WI38 (cell line): ENCODE measurements around the gene PEX11A.

Experiments used
- H3K4me3 ChIP-seq: 2 replicates; pipeline ENCODE4 v1.5.1; 2011; ENCODE audit warnings: low read depth, mild to moderate bottlenecking, control low read depth, low read length
- TF ChIP-seq, protein P1 (sequence below): IDR thresholded peaks from 2 replicates; pipeline ENCODE4 v1.5.1; 2012; ENCODE audit warnings: low read depth, mild to moderate bottlenecking, control low read depth, low read length

Gene PEX11A

DNA sequence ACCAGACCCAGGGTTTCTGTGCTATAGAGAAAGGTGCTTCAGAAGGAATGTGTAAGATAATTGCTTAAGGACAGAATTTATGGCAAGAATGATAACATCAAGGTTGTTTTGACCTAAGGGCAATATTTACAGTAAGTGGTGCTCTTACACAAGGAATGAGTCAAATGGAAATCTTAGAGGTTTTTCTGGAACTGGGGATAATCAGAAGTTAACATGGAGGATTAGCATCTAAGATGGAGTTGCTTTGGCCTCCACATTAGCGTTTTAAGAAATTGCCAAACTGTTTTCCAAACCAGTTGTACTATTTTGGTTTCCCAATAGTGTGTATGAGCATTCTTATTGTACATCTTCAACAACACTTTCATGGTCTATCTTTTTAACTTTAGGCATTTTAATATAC is 3.1 kb upstream of the PEX11A start:
- no peak overlapping the region for H3K4me3 ChIP-seq
- TF ChIP-seq, protein P1, sequence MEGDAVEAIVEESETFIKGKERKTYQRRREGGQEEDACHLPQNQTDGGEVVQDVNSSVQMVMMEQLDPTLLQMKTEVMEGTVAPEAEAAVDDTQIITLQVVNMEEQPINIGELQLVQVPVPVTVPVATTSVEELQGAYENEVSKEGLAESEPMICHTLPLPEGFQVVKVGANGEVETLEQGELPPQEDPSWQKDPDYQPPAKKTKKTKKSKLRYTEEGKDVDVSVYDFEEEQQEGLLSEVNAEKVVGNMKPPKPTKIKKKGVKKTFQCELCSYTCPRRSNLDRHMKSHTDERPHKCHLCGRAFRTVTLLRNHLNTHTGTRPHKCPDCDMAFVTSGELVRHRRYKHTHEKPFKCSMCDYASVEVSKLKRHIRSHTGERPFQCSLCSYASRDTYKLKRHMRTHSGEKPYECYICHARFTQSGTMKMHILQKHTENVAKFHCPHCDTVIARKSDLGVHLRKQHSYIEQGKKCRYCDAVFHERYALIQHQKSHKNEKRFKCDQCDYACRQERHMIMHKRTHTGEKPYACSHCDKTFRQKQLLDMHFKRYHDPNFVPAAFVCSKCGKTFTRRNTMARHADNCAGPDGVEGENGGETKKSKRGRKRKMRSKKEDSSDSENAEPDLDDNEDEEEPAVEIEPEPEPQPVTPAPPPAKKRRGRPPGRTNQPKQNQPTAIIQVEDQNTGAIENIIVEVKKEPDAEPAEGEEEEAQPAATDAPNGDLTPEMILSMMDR, result no peak

DNA sequence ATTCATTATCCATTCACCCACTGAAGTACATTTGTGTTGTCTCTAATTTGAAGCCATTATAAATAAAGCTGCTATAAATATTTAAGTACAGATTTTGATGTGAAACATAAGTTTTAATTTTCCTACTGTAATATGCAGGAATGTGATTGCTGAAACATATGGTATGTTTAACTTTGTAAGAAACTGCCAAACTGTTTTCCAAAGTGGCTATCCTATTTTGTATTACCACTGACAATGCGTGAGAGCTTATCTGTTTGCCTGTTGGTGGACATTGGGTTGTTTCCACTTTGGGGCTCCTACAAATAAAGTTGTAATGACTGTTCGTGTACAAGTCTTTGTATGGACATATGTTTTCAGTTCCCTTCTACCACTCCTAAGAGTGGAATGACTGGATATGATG is 2.5 kb upstream of the PEX11A start:
- TF ChIP-seq, protein P1, result no peak
- no peak overlapping the region for H3K4me3 ChIP-seq

DNA sequence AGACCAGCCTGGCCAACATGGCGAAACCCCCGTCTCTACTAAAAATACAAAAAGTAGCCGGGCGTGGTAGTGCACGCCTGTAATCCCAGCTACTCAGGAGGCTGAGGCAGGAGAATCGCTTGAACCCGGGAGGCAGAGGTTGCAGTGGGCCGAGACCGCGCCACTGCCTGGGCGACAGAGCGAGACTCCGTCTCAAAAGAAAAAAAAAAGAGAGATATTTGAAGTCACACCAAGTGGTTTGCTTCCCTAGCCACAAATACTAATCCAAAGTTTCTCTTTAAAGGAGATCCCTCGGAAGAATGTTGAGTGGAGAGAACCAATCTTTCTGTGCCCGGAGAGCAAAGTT is 651 bp downstream of the PEX11A start:
- peak overlapping the region; percentile 71 for H3K4me3 ChIP-seq

DNA sequence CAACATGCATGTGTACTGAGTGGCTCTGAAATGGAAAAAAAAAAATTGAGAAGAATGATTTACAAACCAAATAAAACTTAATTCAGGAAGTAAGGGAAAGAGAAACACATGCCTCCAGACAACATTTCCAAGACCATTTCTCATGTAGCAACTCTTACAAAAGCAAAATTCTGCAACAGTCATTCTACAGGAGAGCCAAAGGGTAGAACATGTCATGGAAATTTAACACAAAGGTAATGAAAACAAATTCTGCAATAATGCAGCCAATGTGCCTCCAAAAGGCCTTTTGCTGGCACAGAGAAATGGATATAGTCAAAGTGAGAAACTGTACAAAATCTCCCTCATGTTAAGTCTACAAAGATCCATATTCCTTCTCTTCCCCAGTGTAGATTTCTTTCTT is 4.0 kb downstream of the PEX11A start:
- TF ChIP-seq, protein P1, result no peak
- H3K4me3 ChIP-seq, result no peak overlapping the region

DNA sequence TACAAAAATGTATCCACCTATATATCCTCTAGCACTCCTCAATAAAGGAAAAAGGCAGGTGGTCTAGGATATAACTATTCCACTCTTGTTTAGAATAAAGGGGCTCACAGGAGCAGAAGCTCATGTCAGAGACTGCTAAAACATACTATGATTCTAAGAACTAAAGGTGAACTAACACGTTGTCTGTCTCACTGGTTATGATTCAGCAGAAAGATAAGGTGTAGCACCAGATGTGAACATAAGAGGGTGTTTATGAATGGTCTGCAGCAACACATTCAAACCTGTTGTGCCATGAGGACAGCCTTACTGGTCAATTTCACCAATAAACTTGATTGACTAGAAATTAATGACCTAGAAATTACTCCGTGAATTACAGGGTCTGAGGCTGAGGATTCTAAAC is 4.6 kb downstream of the PEX11A start:
- TF ChIP-seq, protein P1, result no peak
- H3K4me3 ChIP-seq, result no peak overlapping the region

DNA sequence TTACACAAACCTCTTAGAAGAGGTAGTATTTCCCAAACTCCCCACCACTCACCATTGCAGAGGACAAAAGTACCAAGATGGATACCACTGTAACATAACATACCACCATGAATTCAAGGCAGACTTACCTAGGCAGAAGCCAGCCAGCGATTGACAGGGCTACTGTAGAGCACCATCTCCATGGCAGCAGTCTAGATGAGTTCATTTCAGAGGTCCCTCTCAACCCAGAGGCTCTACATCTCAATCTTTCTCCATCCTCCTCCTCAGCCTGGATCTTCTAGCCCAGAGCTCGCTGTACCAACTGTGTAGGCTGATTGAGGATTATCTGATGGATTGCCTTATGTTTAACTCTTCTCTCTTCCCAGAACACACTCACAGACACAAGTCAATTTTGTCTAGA is 9.4 kb downstream of the PEX11A start:
- TF ChIP-seq, protein P1, result no peak
- H3K4me3 ChIP-seq, result no peak overlapping the region

DNA sequence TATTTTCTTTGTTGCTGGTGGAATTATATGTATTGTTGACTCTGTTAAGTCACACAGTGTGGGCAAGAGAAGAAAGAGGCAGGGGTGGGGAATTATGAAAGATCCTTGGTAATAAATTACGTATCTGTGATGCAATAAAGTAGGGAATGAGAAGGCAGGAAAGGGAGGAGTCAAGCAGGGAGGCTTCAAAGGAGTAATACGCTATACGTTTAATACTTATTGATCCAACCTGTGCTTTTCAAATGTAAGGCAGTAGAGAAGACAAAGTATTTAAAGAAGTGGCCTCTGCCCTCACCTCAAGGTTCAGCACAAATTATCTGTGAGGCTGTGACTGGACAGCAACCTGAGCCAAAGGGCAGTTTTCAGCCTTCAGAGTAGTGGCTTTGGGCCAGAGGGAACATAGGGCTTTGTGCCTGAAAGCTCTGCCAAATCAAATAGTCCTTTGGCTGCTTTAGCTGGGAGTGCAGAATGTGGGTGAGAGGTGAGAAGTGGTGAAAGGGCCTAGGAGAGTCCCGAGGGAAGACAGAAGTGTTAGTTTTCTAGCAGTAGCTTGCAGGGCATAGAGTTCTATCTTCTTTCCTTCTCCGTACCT is 10.2 kb downstream of the PEX11A start:
- TF ChIP-seq, protein P1, result no peak

DNA sequence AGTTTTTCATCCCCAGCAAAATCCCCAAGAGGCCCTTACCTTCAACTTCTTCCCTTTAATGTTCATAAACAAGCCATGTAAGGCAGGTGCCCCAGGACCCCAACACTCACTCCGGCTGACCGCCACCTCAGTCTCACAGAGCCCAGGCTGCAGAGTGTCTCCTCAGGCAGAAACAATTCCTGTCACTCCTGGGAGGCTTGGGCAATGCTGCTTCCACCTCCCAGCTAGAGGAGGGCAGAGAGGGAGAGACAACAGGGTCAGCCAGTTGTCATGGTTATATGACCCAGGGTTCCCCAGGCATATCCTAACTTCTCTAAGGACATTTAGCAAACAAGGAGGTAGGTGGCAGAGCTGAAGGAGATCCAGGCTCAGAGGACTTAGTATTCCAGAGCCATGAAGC is 11.3 kb downstream of the PEX11A start, which contains the start of gene PLIN1:
Gene PLIN1, minus strand, starts transcription at position 156 of the 400 bp plus-strand sequence. CDS start 1,878 bp downstream, outside the sequence.
- TF ChIP-seq, protein P1, result no peak
- H3K4me3 ChIP-seq, result no peak within 1 kb of the TSS

More for the DNA sequence above, 10.2 kb downstream of the PEX11A start:
- H3K4me3 ChIP-seq, result no peak overlapping the region
